BLaER1 treated with 17β-estradiol and CSF1 and Interleukin-3, amounts not matched to agents 10 nM and 100 nM (cell line): ENCODE results near the gene LIPC.
A peak's percentile ranks its signal among the peaks of the same experiment; 100 is the strongest.

Source experiments
- H3K27ac ChIP-seq, 11 experiments: shearing (Covaris generic); formaldehyde crosslinking; 2 replicates each; pipeline ENCODE4 v1.8.1; 2022
- H3K27me3 ChIP-seq, 11 experiments: shearing (Covaris generic); formaldehyde crosslinking; 2 replicates each; pipeline ENCODE4 v1.8.1; 2022
- H3K36me3 ChIP-seq, 11 experiments: shearing (Covaris generic); formaldehyde crosslinking; 2 replicates each; pipeline ENCODE4 v1.8.1; 2022
- H3K4me1 ChIP-seq, 10 experiments: shearing (Covaris generic); formaldehyde crosslinking; 2 replicates each; pipeline ENCODE4 v1.8.1; 2022
- H3K4me2 ChIP-seq, 11 experiments: shearing (Covaris generic); formaldehyde crosslinking; 2 replicates each; pipeline ENCODE4 v1.8.1; 2022
- H3K4me3 ChIP-seq, 10 experiments: shearing (Covaris generic); formaldehyde crosslinking; 2 replicates each; pipeline ENCODE4 v1.8.1; 2022
- H3K9ac ChIP-seq, 11 experiments: shearing (Covaris generic); formaldehyde crosslinking; 2 replicates each; pipeline ENCODE4 v1.8.1; 2022
- H3K9me3 ChIP-seq, 11 experiments: shearing (Covaris generic); formaldehyde crosslinking; replicated peaks in 1 of 11; 2 replicates each; pipeline ENCODE4 v1.8.1; 2022
- H4K20me1 ChIP-seq, 11 experiments: shearing (Covaris generic); formaldehyde crosslinking; 2 replicates each; pipeline ENCODE4 v1.8.1; 2022
- Cebpa-rat ChIP-seq, 11 experiments: shearing (Covaris generic); IDR thresholded peaks; 2 replicates each; pipeline ENCODE4 v1.8.1; 2022

The LIPC gene

GRCh38 chr15:58447271-58448010 is 15.7 kb downstream of the LIPC start:
- H3K36me3 ChIP-seq, result peaks cover 0 to 9% (median 0%) of the 10 kb centered on the region in 11 experiments; a peak in 1 of 22 replicates
- H3K9ac ChIP-seq, result peak overlapping the region in 1 of 11 experiments; percentile 21; a peak in 3 of 22 replicates
- H3K27ac ChIP-seq, result peak overlapping the region; percentile 3 to 62 (median 46); a peak in 15 of 22 replicates
- H3K9me3 ChIP-seq, result no peaks in the 10 kb centered on the region
- no peak overlapping the region for H3K4me3 ChIP-seq
- no peaks in the 10 kb centered on the region for H3K27me3 ChIP-seq
- H4K20me1 ChIP-seq, result no peaks in the 10 kb centered on the region
- peak overlapping the region; percentile 9 to 75 (median 51) for H3K4me2 ChIP-seq
- H3K4me1 ChIP-seq, result peaks cover 54 to 70% (median 60%) of the 10 kb centered on the region in 10 experiments
- no peak for TF ChIP-seq Cebpa-rat (IDR thresholded peaks at IDR 0.05)

- no peaks in the 10 kb centered on the region for H3K27me3 ChIP-seq
- peak overlapping the region in 10 of 11 experiments; percentile 34 to 75 (median 56); a peak in 20 of 22 replicates for H3K4me2 ChIP-seq
- peaks cover 45 to 68% (median 59%) of the 10 kb centered on the region in 10 experiments for H3K4me1 ChIP-seq
- TF ChIP-seq Cebpa-rat (IDR thresholded peaks at IDR 0.05), result no peak
- H3K36me3 ChIP-seq, result peaks cover 0 to 9% (median 0%) of the 10 kb centered on the region in 11 experiments; a peak in 1 of 22 replicates
- 0 out of 22 replicates have a peak overlapping the region, but pooled peaks of 1 of the 11 experiments have one; percentile 21 for H3K9ac ChIP-seq
- H4K20me1 ChIP-seq, result no peaks in the 10 kb centered on the region
- peaks cover 0 to 7% (median 0%) of the 10 kb centered on the region in 11 experiments; a peak in 1 of 22 replicates for H3K9me3 ChIP-seq
- H3K4me3 ChIP-seq, result no peak overlapping the region
- H3K27ac ChIP-seq, result peak overlapping the region in 7 of 11 experiments; percentile 5 to 62 (median 51); a peak in 11 of 22 replicates
Observed at GRCh38 chr15:58448331-58448730, 16.5 kb downstream of the LIPC start.

GRCh38 chr15:58448906-58449305 is 17.1 kb downstream of the LIPC start:
- Histone ChIP-seq H3K27me3 (no peaks in the 10 kb centered on the region), H3K9ac (no peak overlapping the region), H3K36me3 (peaks cover 0 to 9% (median 0%) of the 10 kb centered on the region in 11 experiments; a peak in 1 of 22 replicates), H3K4me2 (peak overlapping the region in 5 of 11 experiments; percentile 51 to 75 (median 63); a peak in 6 of 22 replicates), H3K9me3 (peaks cover 0 to 9% (median 0%) of the 10 kb centered on the region in 11 experiments; a peak in 1 of 22 replicates), H3K4me1 (peaks cover 50 to 70% (median 62%) of the 10 kb centered on the region in 10 experiments), H3K27ac (no peak overlapping the region), H4K20me1 (no peaks in the 10 kb centered on the region), H3K4me3 (no peak overlapping the region)
- TF ChIP-seq Cebpa-rat (IDR thresholded peaks at IDR 0.05), result no peak

GRCh38 chr15:58451826-58452225 is 20.0 kb downstream of the LIPC start:
- Histone ChIP-seq H3K4me1 (peaks cover 41 to 71% (median 67%) of the 10 kb centered on the region in 10 experiments), H4K20me1 (no peaks in the 10 kb centered on the region), H3K4me3 (no peak overlapping the region), H3K9ac (no peak overlapping the region), H3K36me3 (no peaks in the 10 kb centered on the region; a peak in 1 of 22 replicates), H3K27me3 (no peaks in the 10 kb centered on the region), H3K27ac (peak overlapping the region in 3 of 11 experiments; percentile 10 to 19 (median 16); a peak in 4 of 22 replicates), H3K4me2 (peak overlapping the region in 8 of 11 experiments; percentile 11 to 49 (median 32); a peak in 14 of 22 replicates), H3K9me3 (peaks cover 0 to 9% (median 0%) of the 10 kb centered on the region in 11 experiments; a peak in 1 of 22 replicates)
- TF ChIP-seq Cebpa-rat (IDR thresholded peaks at IDR 0.05), result no peak

GRCh38 chr15:58452775-58453174 is 21.0 kb downstream of the LIPC start:
- Histone ChIP-seq H3K27ac (peak overlapping the region in 3 of 11 experiments; percentile 38 to 75 (median 65); a peak in 6 of 22 replicates), H3K4me1 (peaks cover 41 to 71% (median 67%) of the 10 kb centered on the region in 10 experiments), H3K9me3 (peaks cover 0 to 9% (median 0%) of the 10 kb centered on the region in 11 experiments; a peak in 1 of 22 replicates), H3K36me3 (no peaks in the 10 kb centered on the region; a peak in 1 of 22 replicates), H4K20me1 (no peaks in the 10 kb centered on the region), H3K27me3 (no peaks in the 10 kb centered on the region), H3K9ac (no peak overlapping the region), H3K4me3 (no peak overlapping the region), H3K4me2 (peak overlapping the region in 5 of 11 experiments; percentile 6 to 88 (median 66); a peak in 5 of 22 replicates)
- TF ChIP-seq Cebpa-rat (IDR thresholded peaks at IDR 0.05), result no peak

DNA sequence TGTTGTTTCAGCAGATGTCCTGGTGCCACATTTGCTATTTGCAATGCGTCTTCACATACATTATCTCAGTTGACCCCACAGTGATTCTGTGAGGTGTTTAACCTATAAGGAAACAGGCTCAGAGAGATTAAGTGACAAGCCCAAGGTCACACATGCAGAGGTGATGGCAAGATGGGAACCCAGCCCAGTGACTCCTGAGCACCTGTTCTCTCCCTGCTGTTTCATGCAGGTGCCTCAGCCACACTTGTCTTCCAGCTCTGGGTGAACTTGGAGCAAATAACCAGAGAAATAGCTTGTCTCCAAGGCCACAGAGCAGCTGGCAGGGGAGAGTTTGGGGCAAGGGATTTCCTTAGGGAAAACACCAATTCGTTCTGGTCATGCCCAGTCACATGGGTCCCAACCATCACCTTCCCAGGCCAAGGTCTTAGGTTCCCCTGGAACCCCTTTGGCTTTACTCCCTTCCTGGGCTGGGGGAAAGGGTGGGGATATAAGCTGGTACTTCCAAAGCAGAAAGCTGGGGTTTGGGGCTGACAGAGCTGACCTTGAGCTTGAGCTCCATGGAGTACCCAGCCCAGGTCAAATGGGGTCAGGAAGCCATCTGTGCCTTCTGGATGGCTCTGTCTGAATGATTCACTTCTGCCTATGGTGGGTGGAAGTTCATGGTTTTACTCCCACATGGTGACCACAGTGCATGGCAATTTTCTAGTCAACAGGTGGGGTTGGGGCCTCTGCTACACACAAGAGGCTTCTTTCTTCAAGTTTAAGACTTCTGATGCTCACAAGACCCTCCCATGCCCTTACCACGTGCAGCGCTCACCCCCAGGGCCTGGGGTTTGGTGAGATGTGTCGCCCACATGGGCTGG is 22.4 kb downstream of the LIPC start:
- Histone ChIP-seq H3K27me3 (no peaks in the 10 kb centered on the region), H3K4me2 (peak overlapping the region; percentile 51 to 88 (median 66)), H3K36me3 (no peaks in the 10 kb centered on the region; a peak in 1 of 22 replicates), H4K20me1 (no peaks in the 10 kb centered on the region), H3K4me1 (peaks cover 41 to 77% (median 69%) of the 10 kb centered on the region in 10 experiments), H3K9me3 (peaks cover 0 to 9% (median 0%) of the 10 kb centered on the region in 11 experiments; a peak in 1 of 22 replicates), H3K4me3 (no peak overlapping the region), H3K9ac (peak overlapping the region in 2 of 11 experiments; percentile 33 to 47; a peak in 2 of 22 replicates), H3K27ac (peak overlapping the region in 8 of 11 experiments; percentile 16 to 75 (median 58); a peak in 16 of 22 replicates)
- no peak for TF ChIP-seq Cebpa-rat (IDR thresholded peaks at IDR 0.05)

DNA sequence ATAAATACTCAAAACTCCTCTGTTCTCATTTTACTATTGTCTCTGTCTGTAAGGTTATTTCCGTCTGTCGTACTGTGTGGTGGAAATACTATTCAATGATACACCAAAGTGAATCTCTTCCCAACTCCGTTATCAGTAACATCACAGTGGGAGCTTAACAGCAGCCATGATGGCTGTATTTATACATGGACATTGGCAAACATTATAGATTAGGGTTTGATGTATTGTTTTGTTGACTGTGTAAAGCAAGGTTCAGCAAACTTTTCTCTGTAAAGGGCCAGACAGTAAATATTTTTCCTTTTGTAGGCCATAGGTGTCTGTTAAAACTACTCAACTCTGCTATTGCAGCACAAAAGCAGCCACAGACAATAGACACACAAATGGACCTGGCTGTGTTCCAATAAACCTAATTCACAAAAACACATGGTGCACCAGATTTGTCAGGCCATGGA is 23.2 kb downstream of the LIPC start:
- no peaks in the 10 kb centered on the region; a peak in 1 of 22 replicates for H3K36me3 ChIP-seq
- H3K9ac ChIP-seq, result peak overlapping the region in 1 of 11 experiments; percentile 10; a peak in 2 of 22 replicates
- H3K9me3 ChIP-seq, result peaks cover 0 to 9% (median 0%) of the 10 kb centered on the region in 11 experiments; a peak in 1 of 22 replicates
- peaks cover 50 to 85% (median 77%) of the 10 kb centered on the region in 10 experiments for H3K4me1 ChIP-seq
- H3K27ac ChIP-seq, result peak overlapping the region in 6 of 11 experiments; percentile 16 to 75 (median 67); a peak in 12 of 22 replicates
- H3K27me3 ChIP-seq, result no peaks in the 10 kb centered on the region
- H3K4me3 ChIP-seq, result no peak overlapping the region
- peak overlapping the region; percentile 37 to 88 (median 65); a peak in 20 of 22 replicates for H3K4me2 ChIP-seq
- no peaks in the 10 kb centered on the region for H4K20me1 ChIP-seq
- TF ChIP-seq Cebpa-rat (IDR thresholded peaks at IDR 0.05), result no peak

DNA sequence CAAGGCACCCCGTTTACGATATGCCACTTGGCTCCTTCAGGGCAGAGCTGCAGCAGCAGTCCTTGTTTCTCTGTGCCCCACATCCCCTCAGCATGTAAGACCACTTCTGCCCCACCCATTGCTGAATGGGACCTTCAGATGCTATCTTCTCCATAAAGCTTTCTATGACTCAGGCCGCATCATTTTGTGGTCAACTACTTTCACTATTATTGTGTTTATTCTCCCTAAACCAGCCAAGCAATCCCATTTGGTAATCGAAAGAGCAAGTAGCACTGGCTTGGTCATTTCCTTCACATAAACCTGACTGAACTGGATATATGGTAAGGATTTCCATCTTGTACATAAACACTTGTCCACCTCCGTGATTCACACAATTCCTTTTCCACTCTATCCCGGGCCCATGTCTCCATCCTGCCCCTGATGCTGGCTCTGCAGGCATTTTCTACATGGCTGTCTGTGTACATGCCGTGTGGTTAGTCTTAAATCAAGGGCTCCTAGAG is 25.7 kb downstream of the LIPC start:
- Histone ChIP-seq H3K27ac (peak overlapping the region in 10 of 11 experiments; percentile 16 to 75 (median 67); a peak in 18 of 22 replicates), H3K9me3 (peaks cover 0 to 13% (median 0%) of the 10 kb centered on the region in 11 experiments; a peak in 1 of 22 replicates), H3K4me1 (peaks cover 68 to 97% (median 91%) of the 10 kb centered on the region in 10 experiments), H3K4me2 (peak overlapping the region; percentile 82 to 94 (median 89)), H3K36me3 (no peaks in the 10 kb centered on the region), H4K20me1 (no peaks in the 10 kb centered on the region), H3K27me3 (no peaks in the 10 kb centered on the region), H3K4me3 (no peak overlapping the region), H3K9ac (peak overlapping the region in 5 of 11 experiments; percentile 7 to 53 (median 35); a peak in 5 of 22 replicates)
- no peak for TF ChIP-seq Cebpa-rat (IDR thresholded peaks at IDR 0.05)
